HUDEP-2 (cell line): ENCODE data around the gene PRKCB.
"Not testable (repeated sequence)": the region's sequence is repeated elsewhere in the genome, so short reads cannot be mapped to it uniquely, and the experiment has no call there.

Experiments used
- DNase-seq, 76 experiments: peaks; one replicate each; lab custom pipeline; 2025; ENCODE audit not compliant: unreplicated experiment in 76 of 76; lab: John Stamatoyannopoulos, UW

The PRKCB gene

DNA sequence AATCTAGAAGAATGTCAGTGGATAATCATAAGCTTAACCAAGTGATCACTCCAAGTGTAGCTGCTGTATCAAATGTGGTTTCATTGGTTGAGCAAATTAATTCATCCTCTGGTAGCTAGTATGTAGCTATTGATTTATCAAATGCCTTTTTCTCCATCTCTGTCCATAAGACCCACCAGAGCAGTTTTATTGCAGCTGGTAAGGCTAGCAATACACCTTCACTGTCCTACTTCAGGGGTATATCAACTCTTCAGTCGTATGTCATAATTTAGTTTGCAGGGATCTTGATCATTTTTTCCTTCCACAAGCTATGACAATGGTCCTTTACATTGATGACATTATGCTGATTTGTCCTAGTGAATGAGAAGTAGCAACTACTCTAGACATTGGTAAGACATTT is 158.8 kb downstream of the PRKCB start:
- no peak for DNase-seq

GRCh38 chr16:23996258-23996955 is 160.6 kb downstream of the PRKCB start:
- DNase-seq: no peak

GRCh38 chr16:23998771-23999170 is 163.0 kb downstream of the PRKCB start:
- DNase-seq: no peak

GRCh38 chr16:23999663-24000062 is 163.9 kb downstream of the PRKCB start:
- DNase-seq: no peak

GRCh38 chr16:24001710-24002109 is 165.9 kb downstream of the PRKCB start:
- no peak for DNase-seq

- peak in 53 of 76 experiments; percentile 2 to 66 (median 25) for DNase-seq
These were observed 166.8 kb downstream of the PRKCB start for GRCh38 chr16:24002619-24003018.

DNA sequence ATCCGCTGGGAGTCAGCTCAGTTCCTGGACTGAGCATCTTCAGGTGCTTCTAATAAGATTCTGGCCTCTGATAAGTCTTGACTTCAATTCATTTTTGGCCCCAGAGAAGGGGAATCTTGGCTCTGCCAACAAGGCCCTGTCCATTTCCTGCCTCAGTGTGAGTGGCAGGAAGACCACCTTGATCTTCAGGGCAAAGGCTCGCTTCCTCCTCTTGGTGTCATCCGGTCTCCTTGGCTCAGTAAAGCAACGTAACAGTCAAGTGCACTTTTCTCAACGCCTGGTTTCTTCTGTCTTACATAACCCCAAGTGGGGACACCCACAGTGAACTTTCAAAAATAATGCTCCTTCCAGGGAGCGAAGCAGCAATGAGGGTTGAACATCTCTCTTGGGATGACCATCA is 169.8 kb downstream of the PRKCB start:
- DNase-seq: no peak

- DNase-seq: no peak
These were observed 171.6 kb downstream of the PRKCB start for GRCh38 chr16:24007391-24007790.

DNA sequence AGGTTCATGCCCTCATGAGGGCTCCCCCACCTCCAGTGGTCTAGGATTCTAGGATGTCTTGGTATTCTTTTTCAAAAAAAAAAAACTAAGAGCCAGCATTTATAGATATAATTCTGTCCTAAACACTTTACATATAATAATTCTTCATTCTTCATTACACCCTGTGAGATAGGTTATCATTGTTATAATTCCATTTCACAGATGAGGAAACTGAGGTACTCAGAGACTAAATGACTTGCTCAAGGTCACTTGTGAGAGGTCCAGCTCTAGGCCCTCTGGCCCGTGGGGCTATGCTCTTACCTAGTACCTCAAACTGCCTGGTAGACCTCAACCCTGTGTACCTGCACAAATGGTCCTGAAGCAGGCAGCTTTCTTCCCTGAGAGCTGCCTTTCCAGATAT is 172.2 kb downstream of the PRKCB start:
- no peak for DNase-seq

DNA sequence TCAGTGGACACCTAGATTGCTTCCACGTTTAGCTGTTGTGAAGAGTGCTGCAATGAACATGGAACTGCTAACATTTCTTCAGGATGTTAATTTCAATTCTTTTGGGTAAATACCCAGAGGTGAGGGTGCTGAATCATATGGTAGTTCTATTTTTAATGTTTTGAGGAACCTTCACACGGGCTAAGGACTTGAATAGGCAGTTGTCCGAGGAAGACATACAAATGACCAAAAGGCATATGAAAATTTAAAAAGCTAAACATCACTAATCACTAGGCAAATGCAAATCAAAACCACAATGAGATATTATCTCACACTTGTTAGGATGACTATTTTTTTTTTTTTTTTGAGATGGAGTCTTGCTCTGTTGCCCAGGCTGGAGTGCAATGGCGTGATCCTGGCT is 173.3 kb downstream of the PRKCB start:
- no peak for DNase-seq

GRCh38 chr16:24009955-24010354 is 174.2 kb downstream of the PRKCB start:
- no peak for DNase-seq

DNA sequence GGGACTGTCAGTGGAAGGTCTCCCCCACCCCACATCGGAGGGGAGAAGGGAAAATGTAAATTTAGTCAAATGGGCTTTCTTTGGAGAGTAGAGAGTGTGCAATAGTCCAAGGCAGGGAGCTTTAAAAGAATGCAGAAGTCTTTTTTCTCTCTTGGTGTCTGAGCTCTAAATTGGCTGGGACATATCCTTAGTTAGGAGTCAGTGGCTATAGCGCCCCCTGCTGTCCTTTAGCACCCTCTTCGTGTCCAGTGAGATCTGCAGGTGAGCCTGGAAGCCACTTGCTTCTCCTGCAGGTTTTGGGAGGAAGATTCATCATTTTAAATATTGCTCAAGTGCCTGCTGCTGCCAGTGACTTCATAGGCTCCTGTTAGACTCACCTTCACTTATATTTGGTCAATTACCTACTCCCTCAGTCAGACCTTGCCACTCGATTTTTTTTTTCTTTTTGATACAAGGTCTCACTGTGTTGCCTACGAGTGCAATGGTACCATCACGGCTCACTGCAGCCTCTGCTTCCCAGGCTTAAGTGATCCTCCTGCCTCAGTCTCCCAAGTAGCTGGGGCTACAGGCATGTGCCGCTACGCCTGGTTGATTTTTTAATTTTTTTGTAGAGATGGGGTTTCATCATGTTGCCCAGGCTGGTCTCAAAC is 174.8 kb downstream of the PRKCB start:
- peak in 70 of 76 experiments; percentile 7 to 75 (median 52) for DNase-seq

GRCh38 chr16:24011237-24011636 is 175.5 kb downstream of the PRKCB start:
- no peak for DNase-seq

DNA sequence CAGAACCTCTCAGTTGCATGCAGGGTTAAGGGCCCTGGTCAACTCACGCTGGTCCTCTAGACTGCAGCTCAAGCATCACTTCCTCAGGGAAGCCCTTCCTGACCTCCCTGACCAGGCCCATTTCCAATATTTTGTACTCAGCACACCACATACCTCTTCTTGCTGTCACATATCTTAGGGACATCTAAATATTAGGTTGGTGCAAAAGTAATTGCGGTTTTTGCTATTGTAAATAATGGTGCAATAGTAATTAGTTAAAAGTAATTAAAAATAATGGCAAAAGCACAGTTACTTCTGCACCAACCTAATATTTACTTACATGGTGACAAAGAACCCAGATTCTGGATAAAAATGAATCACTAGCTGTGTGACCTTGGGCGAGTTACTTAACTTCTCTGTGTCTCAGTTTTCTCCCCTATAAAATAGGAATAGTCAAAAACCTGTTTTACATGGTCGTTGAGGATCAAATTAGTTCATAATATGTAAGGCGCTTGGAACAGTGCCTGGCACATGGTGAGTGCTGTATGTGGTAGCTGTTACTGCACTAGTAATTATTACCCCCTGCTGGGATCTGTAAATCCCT is 177.4 kb downstream of the PRKCB start:
- no peak for DNase-seq

GRCh38 chr16:24013864-24014645 is 178.3 kb downstream of the PRKCB start:
- DNase-seq: peak in 11 of 76 experiments; percentile 5 to 29 (median 8)

GRCh38 chr16:24014955-24015354 is 179.2 kb downstream of the PRKCB start:
- not testable (repeated sequence) for DNase-seq

DNA sequence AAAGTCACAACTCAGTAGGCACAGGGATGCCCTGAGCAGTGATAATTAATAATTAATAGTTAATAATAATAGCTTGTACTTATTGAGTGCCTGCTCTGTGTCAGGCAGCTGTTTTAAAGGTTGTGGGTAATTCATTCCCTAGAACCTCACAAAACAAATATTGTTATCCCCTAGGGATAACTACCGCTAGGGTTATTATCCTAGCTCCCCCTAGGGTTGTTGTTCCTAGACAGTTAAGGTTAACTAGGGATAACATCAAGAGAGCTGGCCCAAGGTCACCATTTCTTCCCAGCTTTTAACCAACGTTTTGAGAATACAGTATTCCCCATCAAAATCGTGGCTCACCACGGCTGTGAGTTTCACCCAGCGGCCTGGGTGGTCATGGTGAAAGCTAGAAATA is 180.1 kb downstream of the PRKCB start:
- DNase-seq: no peak

GRCh38 chr16:24018485-24018884 is 182.7 kb downstream of the PRKCB start:
- no peak for DNase-seq

GRCh38 chr16:24022797-24023196 is 187.0 kb downstream of the PRKCB start:
- no peak for DNase-seq

DNA sequence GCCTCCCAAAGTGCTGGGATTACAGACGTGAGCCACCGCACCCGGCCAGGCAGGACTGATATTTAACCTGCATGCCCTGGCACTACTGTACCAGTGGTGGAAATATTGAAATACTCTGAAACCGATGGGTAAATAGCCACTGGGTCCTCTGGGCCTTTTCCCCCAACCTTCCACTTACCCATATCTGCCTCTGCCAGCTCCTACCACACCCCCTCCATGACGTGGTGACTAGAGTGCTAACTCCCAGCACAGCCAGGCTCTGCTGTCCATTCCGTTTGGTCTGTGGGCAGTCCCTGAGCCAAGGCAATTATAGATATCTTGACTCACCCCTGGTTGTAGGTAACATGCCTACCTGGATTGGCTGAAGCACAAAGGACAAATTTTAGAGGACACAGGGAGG is 187.8 kb downstream of the PRKCB start:
- DNase-seq: peak in 18 of 76 experiments; percentile 5 to 46 (median 20)

DNA sequence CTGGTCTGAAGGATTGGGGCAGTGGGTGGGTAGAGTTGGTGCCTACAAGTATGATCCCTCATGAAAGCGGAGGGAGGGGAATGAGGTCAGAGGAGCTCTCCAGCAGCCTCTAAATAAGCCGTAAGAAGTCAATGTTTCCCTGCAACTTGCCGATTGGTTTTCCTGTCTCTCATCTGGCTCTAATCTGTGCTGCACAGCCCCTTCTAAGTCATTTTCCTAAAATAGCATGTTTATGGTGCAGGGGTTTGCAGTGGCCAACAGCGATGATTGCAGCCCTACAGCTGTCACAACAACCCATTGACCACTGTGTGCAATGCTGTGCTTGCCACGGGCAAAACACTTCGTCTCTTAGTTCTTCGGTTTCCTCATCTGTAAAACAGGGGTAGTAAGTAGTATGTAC is 189.2 kb downstream of the PRKCB start:
- no peak for DNase-seq
